LHCN-M2 (cell line): Measurements from ENCODE around the gene GPSM3. TPM values are rescaled to one million over a fixed set of nuclear protein-coding genes. Genes with fewer than 3 reads are reported as not detected.
"Not testable (repeated sequence)": the region's sequence is repeated elsewhere in the genome, so short reads cannot be mapped to it uniquely, and the experiment has no call there.

ENCODE experiments used
- DNase-seq: peaks from one replicate; pipeline ENCODE4 v3.0.0-alpha.2; 2012; ENCODE audit warnings: low read depth
- total RNA-seq: library from RNA; depleted of rRNA; stranded (reverse); fragments of >200 nt; gene quantifications from 2 replicates; pipeline ENCODE4 v1.2.3, GENCODE V29; 2014

Gene GPSM3
- total RNA-seq, 1 experiment from 2014 or later: 1.4 TPM

GRCh38 chr6:32188381-32189068, 3.9 kb downstream of the GPSM3 start:
- DNase-seq: peak; percentile 35

- not testable (repeated sequence) for DNase-seq
Measured at GRCh38 chr6:32187725-32188380, 4.6 kb downstream of the GPSM3 start.

- no peak for DNase-seq
Measured at GRCh38 chr6:32187009-32187709, 5.3 kb downstream of the GPSM3 start.

- DNase-seq: not testable (repeated sequence)
Measured at GRCh38 chr6:32186151-32186840, 6.1 kb downstream of the GPSM3 start.

- peak; percentile 88 for DNase-seq
Measured at GRCh38 chr6:32185681-32186131, 6.7 kb downstream of the GPSM3 start.

GRCh38 chr6:32184084-32184640, 8.3 kb downstream of the GPSM3 start, which contains the start of gene AGER:
AGER (minus strand) TSS chr6:32184253; CDS start chr6:32184222, 31 bp downstream.
- no peak for DNase-seq

- no peak for DNase-seq
Measured at GRCh38 chr6:32183483-32184083, 8.9 kb downstream of the GPSM3 start.

GRCh38 chr6:32183030-32183429, 9.4 kb downstream of the GPSM3 start:
- DNase-seq: no peak

- DNase-seq: no peak
Measured at GRCh38 chr6:32182555-32182981, 9.9 kb downstream of the GPSM3 start.

- no peak for DNase-seq
Measured at GRCh38 chr6:32181915-32182529, 10.4 kb downstream of the GPSM3 start.

- no peak for DNase-seq
Measured at GRCh38 chr6:32181148-32181702, 11.2 kb downstream of the GPSM3 start.

GRCh38 chr6:32179766-32180405, 12.6 kb downstream of the GPSM3 start:
- DNase-seq: no peak

- DNase-seq: no peak
Measured at GRCh38 chr6:32178547-32179440, 13.6 kb downstream of the GPSM3 start.

- DNase-seq: peak; percentile 100
Measured at GRCh38 chr6:32177788-32178546, 14.5 kb downstream of the GPSM3 start, which contains the start of gene RNF5. RNF5 (plus strand) TSS chr6:32178405; CDS start chr6:32178512, 107 bp downstream.

GRCh38 chr6:32177183-32177787, 15.2 kb downstream of the GPSM3 start:
- DNase-seq: no peak

- DNase-seq: peak; percentile 70
Measured at GRCh38 chr6:32176476-32177182, 15.8 kb downstream of the GPSM3 start.
